COLO668 (cell line): ENCODE measurements around the gene FSTL4.

Experiments
- DNase-seq: peaks from one replicate; lab custom pipeline; 2025; ENCODE audit not compliant: unreplicated experiment; lab: John Stamatoyannopoulos, UW

The FSTL4 gene

DNA sequence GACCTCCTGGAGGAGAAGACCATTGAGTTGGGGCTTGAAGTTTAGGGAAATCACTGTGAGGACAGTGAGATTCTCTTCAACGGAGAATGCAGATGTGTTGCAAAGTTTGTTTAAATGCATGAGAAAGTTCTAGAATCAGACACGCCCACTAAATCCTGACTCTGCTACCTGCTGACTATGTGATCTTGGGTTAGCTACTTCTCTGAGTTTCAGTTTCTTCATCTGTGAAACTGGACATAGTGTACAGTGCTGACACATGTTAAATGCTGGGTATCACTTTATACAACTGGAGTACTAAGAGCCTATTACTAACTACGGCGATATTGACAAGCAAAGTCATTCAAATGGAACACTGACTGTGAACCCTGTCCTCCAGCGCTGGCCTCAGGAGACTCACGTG is 305.1 kb downstream of the FSTL4 start:
- no peak for DNase-seq

DNA sequence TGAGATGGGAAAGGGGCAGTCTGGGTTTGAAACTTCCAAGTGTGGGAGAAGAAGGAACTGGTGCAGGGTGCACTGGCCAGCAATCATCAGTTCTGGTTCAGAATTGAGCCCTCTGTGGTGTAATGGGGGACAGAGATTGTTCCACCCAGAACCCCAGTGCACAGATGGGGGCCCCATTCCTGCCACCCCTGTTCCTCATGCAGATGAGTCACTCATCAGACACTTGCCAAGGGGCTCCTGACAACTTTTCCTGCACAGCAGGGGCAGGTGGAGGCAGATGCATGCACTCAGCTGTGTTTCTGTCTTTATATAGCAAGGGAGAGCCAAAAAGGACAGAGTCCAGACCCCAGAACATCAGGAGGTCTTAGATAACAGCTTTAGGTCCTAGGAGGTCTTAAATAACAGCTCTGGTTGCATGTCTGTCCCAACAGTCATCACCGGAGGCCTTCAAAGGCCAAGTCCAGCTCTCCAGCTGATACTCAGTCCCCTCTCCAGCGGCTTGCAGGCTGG is 307.6 kb downstream of the FSTL4 start:
- DNase-seq, result no peak

DNA sequence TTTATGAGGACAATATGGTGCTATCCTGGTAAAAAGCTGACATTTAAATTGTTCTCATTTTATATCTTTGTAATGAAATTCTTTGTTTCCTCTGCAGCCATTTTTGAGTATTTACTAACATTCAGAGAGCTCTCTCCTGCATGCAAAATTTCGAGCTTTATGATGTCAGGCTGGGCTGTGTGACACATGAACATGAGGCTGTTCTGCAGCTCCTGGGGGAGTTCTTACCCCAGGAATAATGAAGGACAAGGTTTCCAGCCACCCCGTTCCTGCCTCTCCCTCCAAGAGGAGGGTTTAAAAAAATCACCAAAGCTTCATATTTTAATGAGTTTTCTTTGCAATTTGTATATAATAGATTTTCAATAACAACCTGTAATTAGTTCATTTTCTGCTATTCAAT is 308.2 kb downstream of the FSTL4 start:
- DNase-seq, result no peak

DNA sequence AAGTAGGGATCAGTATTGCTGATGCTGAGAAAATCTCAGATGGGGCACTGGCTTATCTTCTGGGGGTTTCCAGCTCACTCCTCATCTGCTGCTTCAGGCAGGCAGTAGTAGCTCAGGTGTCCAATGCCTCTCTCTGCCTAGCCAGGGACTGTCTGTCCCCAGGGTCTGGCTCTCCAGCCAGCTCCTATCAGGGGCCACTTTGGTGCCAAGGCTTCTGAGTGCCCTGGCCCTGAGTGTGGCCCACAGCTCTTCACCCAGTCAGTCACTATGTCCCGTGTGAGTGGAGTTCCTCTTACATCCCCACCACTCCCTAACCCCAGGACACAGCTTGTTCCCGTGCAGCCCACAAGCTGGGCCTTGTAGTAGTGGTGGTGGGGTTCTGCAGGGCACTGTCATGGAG is 309.0 kb downstream of the FSTL4 start:
- no peak for DNase-seq

DNA sequence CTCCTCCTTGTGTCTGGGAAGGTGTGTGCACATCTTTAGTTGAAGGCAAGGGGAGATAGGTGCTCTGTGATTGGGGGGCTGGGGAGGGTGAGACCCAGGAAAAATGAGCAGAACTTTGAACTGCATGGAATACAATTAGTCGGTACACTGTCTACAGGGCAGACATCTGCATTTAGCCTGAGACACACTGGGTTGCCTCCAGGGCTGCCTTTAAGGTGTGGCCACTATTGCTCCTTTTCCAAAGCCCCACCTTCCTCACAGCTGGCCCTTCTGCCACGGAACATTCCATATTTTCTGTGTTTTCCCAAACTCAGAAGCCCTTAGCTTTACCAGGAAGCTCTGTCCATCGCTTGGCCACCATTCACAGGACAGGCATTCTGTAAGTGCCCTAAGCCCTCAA is 312.6 kb downstream of the FSTL4 start:
- no peak for DNase-seq

DNA sequence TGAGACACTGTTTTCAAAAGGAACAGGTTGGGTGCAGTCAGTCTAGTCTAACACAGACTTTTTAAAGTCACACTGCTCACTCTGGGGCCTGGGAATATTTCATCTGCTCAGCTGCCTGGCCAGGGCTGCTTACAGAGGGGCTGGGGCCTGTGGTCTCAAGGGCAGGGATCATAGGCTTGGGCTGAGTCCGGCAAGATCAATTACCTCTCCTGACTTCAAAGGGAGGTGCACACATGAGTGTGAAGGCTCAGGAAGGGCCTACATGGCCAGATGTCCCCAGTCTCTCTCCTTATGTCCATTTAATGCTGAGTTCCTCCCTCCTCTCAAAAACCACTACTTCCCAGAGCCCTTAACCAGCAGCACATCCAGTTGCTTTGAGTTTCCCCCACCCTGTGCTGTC is 313.3 kb downstream of the FSTL4 start:
- DNase-seq, result no peak

DNA sequence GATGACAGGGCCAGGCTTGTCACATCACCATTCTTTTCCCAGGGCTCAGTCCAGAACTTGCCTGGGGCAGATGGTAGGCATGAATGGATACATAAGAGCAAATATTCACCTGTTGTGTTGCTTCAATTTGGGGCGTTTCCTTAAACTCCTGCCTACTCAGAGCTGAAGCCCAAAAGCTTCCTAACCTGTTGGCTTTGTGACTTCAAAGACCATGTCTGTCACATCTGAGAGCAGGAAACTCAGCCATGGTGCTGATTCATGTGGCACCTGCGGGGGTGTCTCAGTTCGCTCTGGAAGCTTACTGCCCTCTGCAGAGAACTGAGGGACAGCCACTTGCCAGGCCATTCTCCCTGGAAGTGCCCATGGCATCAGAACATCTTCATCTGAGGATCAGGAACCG is 313.9 kb downstream of the FSTL4 start:
- DNase-seq, result peak; percentile 16

DNA sequence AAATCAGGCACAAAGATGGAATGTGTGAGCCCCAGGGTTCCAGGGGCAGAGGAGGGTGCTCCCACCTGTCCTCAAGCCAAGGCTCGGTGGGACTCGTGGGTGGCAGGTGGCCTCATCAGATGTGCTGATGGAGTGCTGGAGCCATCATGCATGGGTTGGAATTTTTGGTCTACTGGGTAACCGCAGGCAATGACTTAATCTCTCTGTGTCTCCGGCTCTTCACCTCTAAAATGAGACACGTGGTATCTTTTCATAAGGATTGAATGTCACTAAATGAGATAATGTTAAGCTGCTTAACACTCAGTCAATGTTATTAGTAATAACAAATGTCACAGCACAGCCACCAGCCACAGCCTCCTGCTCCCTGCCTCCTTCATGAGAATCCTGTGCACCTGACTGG is 315.0 kb downstream of the FSTL4 start:
- no peak for DNase-seq

DNA sequence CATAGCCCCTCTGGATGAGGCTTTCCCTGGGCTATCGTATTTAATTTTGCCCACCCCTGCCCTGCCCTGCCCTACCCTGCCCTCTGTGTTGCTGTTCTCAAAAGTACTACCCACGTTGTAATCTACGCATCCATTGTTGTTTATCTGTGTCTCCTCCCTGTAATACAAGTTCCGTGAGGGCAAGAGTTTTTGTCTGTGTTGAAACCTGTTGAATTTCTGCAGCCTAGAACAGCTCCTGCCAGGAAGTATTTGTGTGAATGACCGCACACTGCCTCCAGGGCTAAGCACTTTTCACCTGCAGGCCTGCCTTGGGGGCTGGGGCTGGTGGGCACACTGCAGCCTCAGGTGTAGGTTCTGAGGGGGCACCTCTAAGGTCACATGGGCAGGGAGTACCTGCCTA is 315.7 kb downstream of the FSTL4 start:
- DNase-seq, result no peak

DNA sequence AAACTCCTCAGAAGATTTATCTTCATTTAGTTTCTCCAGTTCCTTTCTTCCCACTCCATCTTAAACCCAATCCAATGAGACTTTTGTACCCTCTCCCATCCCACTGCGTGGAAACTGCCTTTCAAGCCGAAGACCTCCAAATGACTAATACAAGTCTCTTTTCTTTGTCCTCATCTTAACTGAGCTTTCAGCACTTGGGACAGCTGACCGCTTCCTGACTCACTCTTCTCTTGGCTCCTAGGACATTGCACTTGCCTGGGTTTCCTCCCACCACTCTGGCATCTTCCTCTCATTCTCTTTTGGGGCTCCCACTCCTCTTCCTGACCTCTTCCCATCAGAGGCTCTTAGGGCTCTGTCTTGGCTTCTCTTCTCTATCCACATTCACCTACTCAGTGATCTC is 316.8 kb downstream of the FSTL4 start:
- no peak for DNase-seq

DNA sequence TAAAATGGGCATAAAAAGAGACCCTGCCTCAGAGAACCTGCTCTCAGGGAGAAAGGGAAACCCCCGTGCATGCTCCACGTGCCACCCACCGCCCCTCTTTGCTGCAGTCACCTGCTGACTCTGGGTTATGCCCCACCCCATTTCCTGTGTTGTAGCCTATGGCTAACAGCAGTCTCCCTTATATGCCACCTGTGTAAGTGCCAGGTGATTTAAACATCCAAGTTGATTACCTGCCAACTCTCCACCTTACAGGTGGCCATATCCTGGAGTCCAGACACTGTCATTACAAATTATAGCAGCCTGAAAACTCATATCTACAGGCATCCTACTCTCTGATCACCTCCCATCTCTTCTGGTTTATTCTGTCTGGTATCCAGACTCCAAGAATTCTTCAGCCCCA is 318.0 kb downstream of the FSTL4 start:
- DNase-seq, result peak; percentile 30

DNA sequence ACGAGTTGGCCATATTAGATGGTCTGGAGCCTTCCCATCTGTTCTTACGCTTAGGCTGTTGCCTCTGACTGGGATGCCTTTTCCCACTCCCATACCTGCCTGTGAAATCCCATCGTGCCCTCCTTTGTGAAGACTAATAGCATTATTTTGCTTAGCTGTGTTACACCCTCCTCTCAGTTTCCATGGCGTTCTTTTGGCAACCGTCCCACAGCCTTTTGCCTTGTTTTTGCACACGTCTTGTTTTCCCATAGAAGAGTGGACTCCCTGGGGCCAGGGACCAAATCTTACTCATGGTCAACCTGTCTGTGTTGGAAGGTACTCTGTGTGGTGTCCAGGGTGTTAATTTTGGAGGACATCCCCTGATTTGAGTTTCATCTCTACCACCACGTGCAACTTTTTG is 318.4 kb downstream of the FSTL4 start:
- DNase-seq, result no peak

DNA sequence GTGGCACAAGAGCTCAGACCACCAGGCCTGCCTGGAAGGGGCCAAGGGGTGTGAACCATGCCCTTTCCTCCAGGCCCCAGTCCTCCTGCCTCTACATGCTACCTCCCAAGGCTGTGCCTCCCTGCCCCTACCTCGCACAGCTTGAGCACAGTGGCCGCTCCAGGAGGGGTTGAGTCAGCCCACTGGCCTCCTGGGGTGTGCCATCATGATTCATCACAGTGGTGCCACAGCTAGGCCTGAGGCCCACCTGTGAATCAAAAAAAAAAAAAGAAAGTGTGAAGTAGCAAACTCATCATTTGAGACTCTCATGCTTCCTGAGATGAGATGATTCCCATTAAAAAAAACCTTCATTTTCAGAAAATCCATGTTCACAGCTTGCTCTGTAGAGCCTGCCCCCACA is 320.0 kb downstream of the FSTL4 start:
- DNase-seq, result no peak

DNA sequence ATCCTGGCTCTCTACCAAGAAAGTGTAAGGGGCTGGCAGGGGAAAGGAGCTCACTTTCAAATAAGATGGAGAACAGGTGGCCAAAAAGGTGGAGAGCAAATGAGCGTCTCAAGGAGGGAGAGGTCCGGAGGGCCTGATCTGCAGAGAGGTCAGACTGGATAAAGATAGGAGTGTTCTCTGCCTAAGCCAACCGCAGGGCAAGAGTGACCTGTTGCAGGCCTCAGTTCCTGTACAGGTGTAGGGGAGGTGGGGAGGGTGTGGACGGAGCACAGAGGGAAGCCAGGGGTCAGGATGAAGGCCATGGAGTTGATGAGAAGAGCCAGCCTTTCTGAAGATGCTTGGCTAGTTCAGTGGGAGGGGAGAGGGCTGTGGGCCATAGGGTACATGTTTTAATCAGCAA is 320.8 kb downstream of the FSTL4 start:
- DNase-seq, result no peak

DNA sequence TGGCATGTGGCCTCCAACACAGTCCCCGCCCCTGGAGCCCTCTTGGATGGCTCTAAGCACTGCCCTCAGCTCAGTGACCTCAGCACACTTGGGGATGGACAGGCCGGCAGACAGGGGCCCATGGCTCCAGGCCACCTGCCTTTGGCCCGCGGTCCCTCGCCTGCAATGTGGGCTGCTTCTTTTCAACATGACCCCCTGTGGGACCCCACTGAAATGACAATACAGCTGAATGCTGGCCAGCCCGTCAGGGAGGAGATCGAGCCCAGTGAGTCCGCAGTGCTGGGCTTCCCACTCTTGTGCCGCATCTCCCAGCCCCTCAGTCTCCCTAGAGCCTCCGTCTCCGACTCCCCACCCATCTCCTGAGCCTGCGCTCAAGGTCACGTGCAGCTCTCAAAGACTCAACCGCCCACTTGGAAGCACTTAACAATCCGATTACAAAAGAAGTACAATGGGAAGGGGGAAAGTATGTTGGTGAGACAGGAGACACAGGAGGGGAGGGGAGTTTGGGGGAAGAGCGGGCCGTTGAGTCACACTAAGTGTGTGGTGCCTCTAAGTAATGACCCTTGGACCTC is 321.6 kb downstream of the FSTL4 start:
- peak; percentile 33 for DNase-seq

DNA sequence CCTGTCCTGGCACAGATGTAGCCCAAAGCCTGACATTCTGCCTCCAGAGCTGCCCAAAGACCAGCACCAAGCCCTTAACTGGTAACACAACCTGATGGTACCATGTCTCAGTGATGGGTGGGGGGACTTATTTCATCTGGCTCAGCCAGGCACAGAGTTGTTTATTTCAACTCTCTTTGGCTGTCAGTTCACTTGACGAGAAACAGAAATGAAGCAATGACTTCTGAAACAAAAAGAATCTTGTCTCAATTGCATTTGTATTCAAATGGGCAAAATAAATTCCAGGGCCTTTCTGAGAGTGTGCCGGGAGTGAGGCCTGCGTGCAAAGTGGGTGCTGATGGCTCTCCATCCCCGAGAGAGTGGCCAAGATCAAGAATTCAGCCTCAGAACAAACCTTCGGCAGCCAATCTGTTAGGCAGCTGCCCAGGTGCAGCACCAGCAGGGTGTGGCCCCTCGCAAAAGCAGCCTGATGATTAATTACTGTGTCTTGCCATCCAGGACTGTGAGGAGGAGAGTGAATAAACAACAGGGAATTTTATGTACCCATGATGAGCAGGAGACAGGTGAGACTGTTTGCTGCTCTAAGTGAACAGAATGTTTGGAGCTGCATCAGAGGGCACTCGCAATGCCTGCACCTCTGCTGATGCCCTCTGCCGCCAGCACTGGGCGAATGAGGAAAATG is 322.5 kb downstream of the FSTL4 start:
- peak; percentile 73 for DNase-seq

DNA sequence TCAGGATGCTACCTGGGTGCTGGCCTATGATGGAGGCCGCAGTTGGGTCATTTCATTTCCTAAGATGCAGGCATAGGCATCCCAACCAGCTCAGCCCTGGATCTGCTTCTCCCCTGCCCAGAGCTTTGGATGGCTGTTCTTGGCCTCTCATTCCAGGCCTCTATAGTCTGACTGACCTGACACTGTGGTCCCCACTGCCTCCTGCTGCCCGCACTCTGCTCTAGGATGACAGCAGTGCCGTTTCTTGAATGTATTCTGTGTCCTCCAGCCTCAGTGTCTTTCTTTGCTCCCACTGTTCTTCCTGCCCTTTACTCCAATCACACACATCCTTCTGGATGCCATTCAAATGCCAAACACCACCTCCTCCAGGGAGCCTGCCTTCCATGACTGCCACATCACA is 324.8 kb downstream of the FSTL4 start:
- DNase-seq, result peak; percentile 1

DNA sequence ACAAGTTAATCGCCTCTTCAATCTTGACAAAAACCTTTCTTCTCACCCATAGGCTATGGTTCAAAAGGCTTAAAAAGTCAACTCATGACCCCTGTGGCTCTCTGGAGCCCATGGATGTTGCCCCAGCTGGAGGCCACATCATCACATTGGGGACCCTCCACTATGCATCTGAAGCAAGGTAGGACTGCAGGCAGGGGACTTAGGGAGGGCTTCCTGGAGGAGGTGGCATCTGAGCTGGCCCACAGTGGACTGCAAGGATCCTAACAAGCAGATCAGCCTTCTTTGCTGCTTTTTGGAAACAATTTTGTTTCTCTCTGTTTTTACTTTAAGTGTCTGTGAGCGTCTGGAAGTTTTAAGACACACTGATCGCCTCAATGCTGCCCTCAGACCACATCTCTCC is 325.9 kb downstream of the FSTL4 start:
- DNase-seq, result no peak

DNA sequence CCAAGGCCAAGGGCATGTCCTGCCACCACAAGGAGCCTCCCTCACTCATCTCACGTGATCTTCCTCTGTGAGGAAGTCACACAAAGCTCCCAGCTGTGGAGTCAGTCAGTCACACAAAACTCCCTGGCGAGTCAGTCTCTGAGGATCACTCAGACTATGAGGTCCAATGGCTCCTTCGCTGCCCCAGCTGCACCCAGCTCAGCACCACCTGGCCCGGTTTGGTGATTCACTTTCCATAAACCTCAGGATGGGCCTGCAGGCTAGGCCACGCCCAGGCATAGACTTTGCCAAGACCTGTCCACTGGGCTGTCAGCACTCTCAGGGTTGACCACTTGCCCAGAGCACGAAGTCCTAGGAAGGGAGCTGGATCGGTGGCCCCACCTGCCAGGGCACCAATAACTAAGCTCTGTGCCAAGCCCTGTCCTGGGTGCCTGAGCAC is 326.7 kb downstream of the FSTL4 start:
- peak; percentile 44 for DNase-seq

DNA sequence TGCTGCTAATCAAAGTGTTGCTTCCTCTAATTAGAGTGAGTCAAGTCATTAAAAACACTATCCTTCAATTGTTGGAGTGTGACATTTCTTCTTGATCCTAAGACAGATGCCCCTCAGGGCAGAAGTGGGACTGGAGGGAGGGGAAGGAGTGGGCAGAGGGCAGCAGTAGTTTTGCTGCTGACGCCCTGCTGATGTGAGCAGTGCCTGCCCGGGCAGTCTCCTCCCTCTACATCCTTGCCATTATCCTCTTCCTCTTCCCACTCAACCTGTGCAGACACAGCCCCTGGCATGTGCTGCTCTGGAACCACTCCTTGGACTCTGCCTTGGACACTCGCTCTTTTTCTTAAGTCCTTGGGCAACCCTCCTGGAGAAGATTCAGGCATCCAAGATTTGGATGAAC is 328.0 kb downstream of the FSTL4 start:
- no peak for DNase-seq

DNA sequence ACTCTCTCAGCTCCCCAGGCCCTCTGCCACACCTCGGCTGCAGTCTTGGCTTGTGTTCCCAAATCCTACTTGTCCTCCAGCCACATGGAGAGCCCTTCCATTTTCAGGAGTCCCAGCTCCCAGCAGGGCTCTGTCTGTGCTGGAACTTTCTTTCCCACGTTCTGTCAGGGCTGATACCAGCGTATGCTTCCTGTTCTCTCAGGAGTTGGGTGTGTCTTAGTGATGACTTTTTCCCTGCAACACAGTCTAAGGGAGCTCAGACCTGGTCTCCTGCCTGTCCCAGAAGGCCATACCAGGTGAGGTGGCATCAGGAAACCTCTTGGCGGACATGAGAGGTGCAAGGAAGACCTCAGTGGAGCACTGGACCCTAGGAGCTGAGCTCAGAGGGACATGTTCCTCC is 334.0 kb downstream of the FSTL4 start:
- DNase-seq, result no peak

DNA sequence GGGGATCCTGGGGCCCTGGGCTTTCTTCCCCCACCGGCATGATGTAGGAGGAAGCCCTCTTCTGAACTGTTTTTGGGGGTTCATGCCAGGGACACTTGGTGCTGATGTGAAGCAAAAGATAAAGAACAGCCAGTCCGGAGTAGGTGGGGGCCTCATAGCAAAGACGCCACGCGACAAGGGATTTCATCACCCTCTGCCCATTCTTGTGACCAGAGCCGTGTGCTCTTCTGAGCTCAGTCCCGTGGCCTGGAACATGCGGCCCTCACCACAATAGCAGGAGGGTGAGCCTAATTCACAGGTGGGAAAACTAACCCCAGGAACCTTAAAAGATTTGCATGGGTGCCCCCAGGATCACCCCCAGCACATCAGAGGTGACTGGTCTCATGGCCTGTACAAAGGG is 334.6 kb downstream of the FSTL4 start:
- DNase-seq, result no peak

DNA sequence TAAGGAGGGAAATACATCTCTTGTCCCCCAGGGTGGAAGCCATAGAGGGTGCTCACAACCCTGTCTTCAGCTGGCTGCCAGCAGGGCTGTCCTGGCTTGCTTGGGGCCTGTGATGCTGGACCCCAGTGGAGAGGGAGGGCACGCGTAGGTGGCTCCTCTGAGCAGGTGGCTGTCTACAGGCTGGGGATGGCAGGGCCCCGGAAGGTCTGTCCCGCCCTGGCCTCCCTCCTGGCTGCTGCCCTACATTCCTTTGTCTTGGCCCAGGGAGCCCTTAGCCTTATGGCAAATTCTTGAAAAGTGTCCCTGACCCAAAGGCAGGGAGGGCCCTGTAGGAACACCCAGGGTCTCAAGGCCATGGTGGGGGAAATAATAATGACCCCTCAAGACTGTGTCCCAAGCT is 336.2 kb downstream of the FSTL4 start:
- DNase-seq, result no peak
